Keratinocyte (primary cell): Measurements from ENCODE around the gene TNNT1.

Experiments
- CTCF ChIP-seq, 3 experiments: IDR thresholded peaks in 1 of 3; conservative IDR thresholded peaks in 1 of 3; optimal IDR thresholded peaks in 1 of 3; 2 replicates in 2 of 3; 3 replicates in 1 of 3; pipeline versions ENCODE3 to v1.5.1; 2011; ENCODE audit warnings: low read length in 3 of 3, mild to moderate bottlenecking in 3 of 3, moderate library complexity in 2 of 3, control low read depth in 1 of 3, inconsistent platforms in 1 of 3; ENCODE audit not compliant: insufficient read depth in 2 of 3; ENCODE audit errors: extremely low read depth in 1 of 3
- EZH2 ChIP-seq: IDR thresholded peaks from one replicate; pipeline ENCODE4 v1.6.1; 2012; ENCODE audit warnings: inconsistent platforms, mild to moderate bottlenecking, low read length, moderate library complexity

- no peak for TF ChIP-seq CTCF (optimal IDR thresholded peaks at IDR 0.05 in 1 of 3, IDR thresholded peaks at IDR 0.05 in 1 of 3, conservative IDR thresholded peaks at IDR 0.05 in 1 of 3; ENCODE audit: extremely low read depth in 1 of 3, insufficient read depth in 2 of 3, low read length in 3 of 3)
- TF ChIP-seq EZH2: no peak
Measured at GRCh38 chr19:55174425-55175116, 25.6 kb upstream of the TNNT1 start.
